ENCODE measurements around the gene BCR. TPM values are rescaled to one million over a fixed set of nuclear protein-coding genes. Genes with fewer than 3 reads are reported as not detected.

Gene BCR
- total and polyA plus RNA-seq, 10 donors: 15.2 to 64.8 (median 50.7) TPM

DNA sequence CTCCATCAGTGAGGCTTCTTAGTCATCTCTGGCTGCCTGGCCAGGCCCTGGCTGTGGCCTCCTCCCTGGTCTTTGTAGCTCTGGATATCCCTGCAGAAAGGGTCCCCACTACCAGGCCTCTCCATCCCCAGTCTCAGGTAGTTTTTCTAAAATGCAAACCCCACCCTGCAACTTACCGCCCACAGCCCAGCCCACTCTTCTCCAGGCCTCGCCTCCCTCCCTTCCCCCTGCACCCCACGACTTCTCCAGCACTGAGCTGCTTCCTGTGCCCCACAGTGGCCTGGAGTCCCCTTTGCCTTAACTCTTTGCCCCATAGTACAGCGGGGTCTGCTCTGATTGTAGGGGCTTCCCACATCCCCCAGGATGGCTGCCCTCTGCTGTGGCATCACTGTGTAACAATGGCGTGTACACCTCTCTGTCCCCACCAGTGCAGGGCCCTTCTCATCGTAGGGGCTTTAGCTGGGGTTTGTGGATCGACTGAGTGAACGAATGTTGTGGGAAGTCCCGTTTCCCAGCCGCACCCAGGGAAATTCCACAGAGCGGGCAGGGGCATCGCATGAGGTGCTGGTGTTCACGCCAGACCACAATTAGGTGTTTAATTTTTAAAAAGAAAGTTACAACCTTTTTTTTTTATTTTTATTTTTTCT, 111.6 kb downstream of the BCR start:
- TF ChIP-seq, protein P1, sequence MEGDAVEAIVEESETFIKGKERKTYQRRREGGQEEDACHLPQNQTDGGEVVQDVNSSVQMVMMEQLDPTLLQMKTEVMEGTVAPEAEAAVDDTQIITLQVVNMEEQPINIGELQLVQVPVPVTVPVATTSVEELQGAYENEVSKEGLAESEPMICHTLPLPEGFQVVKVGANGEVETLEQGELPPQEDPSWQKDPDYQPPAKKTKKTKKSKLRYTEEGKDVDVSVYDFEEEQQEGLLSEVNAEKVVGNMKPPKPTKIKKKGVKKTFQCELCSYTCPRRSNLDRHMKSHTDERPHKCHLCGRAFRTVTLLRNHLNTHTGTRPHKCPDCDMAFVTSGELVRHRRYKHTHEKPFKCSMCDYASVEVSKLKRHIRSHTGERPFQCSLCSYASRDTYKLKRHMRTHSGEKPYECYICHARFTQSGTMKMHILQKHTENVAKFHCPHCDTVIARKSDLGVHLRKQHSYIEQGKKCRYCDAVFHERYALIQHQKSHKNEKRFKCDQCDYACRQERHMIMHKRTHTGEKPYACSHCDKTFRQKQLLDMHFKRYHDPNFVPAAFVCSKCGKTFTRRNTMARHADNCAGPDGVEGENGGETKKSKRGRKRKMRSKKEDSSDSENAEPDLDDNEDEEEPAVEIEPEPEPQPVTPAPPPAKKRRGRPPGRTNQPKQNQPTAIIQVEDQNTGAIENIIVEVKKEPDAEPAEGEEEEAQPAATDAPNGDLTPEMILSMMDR (IDR thresholded peaks at IDR 0.05 in 8 of 11, conservative IDR thresholded peaks at IDR 0.05 in 3 of 11): no peak
- no peak for TF ChIP-seq POLR2A (IDR thresholded peaks at IDR 0.05)
- TF ChIP-seq POLR2AphosphoS5 (IDR thresholded peaks at IDR 0.05): no peak
- Histone ChIP-seq H3K4me3 (no peak overlapping the region), H3K9me3 (no peaks in the 10 kb centered on the region), H3K27me3 (replicated peaks in 1 of 7) (no peaks in the 10 kb centered on the region), H3K4me1 (peaks cover 0 to 8% (median 0%) of the 10 kb centered on the region in 6 donors), H3K36me3 (peaks cover 4 to 100% (median 92%) of the 10 kb centered on the region in 6 donors), H3K27ac (no peak overlapping the region)
- intact Hi-C loops (cut with DNase I; ENCODE audit: low total_unique reads): no loop called here
- no peak for DNase-seq
- 80 to 94% (median 85%) methylated on average over 13 of the region's 13 CpGs for WGBS, 5 donors

DNA sequence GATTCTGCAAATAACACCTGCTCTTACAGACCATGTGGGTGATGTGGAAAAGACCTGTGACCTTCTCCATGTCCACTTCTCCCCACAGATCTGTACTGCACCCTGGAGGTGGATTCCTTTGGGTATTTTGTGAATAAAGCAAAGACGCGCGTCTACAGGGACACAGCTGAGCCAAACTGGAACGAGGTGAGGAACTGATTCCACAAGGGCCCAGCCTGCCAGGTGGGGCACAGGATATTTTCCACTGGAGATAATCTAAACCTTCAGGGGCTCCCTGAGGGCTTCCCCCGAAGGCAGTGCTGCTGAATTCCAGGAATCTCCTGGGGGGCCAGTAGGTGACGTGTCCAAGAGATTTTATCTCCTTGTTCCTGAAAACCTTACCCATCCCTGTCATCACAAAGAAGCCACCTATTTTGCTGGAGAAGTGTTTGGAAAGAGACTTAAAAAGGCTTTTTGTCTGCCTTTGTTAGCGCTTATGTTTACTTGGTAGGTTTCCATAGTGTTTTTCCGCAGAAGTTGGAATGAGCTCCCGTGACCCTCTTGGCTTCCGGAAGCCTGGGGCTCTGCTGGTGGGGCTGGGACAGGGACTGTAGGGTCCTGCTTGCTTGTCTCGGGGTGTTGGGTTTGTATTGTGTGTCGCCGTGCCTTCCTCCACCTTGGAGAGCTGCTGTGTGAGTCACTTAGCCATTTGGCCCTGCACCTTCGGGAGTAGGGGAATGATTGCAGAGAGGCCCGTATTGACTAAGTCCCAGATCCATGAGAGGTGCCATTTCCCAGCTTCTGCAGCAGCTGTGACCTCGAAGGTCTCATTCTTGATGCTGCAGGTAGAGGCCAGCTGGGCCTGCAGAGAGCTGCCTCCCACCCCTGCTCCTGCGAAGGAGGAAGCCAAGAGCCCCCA, 112.4 kb downstream of the BCR start:
- H3K36me3 ChIP-seq: peaks cover 4 to 100% (median 91%) of the 10 kb centered on the region in 6 donors
- 89 to 95% (median 93%) methylated on average over 17 of the region's 17 CpGs for WGBS, 5 donors
- TF ChIP-seq POLR2A (IDR thresholded peaks at IDR 0.05) (no peak), POLR2AphosphoS5 (IDR thresholded peaks at IDR 0.05) (no peak)
- TF ChIP-seq, protein P1 (IDR thresholded peaks at IDR 0.05 in 8 of 11, conservative IDR thresholded peaks at IDR 0.05 in 3 of 11): no peak

DNA sequence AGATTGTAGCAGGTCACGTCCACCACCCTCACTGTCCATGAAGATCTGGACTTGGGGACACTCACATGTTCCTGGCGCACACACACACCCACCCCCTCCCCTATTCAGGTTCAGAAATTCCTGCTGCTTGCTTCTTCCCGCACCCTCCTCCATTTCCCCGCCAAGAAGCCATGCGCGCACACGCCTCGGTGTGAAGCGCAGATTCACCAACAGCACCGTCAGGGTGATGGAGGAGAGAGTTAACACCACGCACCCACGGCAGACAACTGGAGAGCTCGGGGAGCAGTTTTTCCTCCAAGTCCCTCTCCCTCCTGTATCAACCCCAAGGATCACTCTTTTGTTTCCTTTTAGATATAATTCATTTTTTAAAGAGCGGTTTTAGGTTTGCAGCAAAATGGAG, 113.4 kb downstream of the BCR start:
- no peak overlapping the region for H3K4me3 ChIP-seq
- no peak overlapping the region for H3K27ac ChIP-seq
- peaks cover 0 to 8% (median 0%) of the 10 kb centered on the region in 6 donors for H3K4me1 ChIP-seq
- intact Hi-C loops (cut with DNase I; ENCODE audit: low total_unique reads): no loop called here
- H3K9me3 ChIP-seq: no peaks in the 10 kb centered on the region
- TF ChIP-seq, protein P1 (IDR thresholded peaks at IDR 0.05 in 8 of 11, conservative IDR thresholded peaks at IDR 0.05 in 3 of 11): no peak
- TF ChIP-seq POLR2A (IDR thresholded peaks at IDR 0.05) (no peak), POLR2AphosphoS5 (IDR thresholded peaks at IDR 0.05) (no peak)
- no peaks in the 10 kb centered on the region for H3K27me3 ChIP-seq (replicated peaks in 1 of 7)
- WGBS, 5 donors: 90 to 95% (median 94%) methylated on average over 14 of the region's 14 CpGs
- peaks cover 4 to 100% (median 85%) of the 10 kb centered on the region in 6 donors for H3K36me3 ChIP-seq
- no peak for DNase-seq

More for the DNA sequence above, 112.4 kb downstream of the BCR start:
- Histone ChIP-seq H3K4me3 (no peak overlapping the region), H3K9me3 (no peaks in the 10 kb centered on the region), H3K4me1 (peaks cover 0 to 8% (median 0%) of the 10 kb centered on the region in 6 donors), H3K27ac (no peak overlapping the region), H3K27me3 (replicated peaks in 1 of 7) (no peaks in the 10 kb centered on the region)
- DNase-seq: no peak
- intact Hi-C loops (cut with DNase I; ENCODE audit: low total_unique reads): no loop called here

DNA sequence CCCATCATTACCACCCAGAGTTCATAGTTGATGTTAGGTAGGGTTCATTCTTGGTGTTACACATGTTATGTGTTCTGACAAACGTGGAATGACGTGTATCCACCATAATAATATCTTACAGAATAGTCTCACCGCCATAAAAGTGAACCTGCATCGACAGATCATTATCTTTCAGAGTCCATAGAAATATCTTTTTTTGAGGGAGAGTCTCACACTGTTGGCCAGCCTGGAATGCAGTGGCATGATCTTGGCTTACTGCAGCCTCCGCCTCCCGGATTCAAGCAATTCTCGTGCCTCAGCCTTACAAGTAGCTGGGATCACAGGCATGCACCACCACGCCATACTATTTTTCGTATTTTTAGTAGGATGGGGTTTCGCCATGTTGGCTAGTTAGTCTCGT, 113.9 kb downstream of the BCR start:
- no peaks in the 10 kb centered on the region for H3K9me3 ChIP-seq
- H3K4me3 ChIP-seq: no peak overlapping the region
- 91 to 98% (median 95%) methylated on average over 11 of the region's 11 CpGs for WGBS, 5 donors
- DNase-seq: no peak
- peaks cover 0 to 8% (median 0%) of the 10 kb centered on the region in 6 donors for H3K4me1 ChIP-seq
- intact Hi-C loops (cut with DNase I; ENCODE audit: low total_unique reads): no loop called here
- TF ChIP-seq POLR2AphosphoS5 (IDR thresholded peaks at IDR 0.05) (no peak), POLR2A (IDR thresholded peaks at IDR 0.05) (no peak)
- H3K36me3 ChIP-seq: peaks cover 4 to 100% (median 81%) of the 10 kb centered on the region in 6 donors
- no peak overlapping the region for H3K27ac ChIP-seq
- no peaks in the 10 kb centered on the region for H3K27me3 ChIP-seq (replicated peaks in 1 of 7)
